ENCODE measurements around the gene SOS1. TPM values are rescaled to one million over a fixed set of nuclear protein-coding genes. Genes with fewer than 3 reads are reported as not detected.

SOS1 gene
- total RNA-seq, 1 experiment from 2014 or later: 16.2 TPM

DNA sequence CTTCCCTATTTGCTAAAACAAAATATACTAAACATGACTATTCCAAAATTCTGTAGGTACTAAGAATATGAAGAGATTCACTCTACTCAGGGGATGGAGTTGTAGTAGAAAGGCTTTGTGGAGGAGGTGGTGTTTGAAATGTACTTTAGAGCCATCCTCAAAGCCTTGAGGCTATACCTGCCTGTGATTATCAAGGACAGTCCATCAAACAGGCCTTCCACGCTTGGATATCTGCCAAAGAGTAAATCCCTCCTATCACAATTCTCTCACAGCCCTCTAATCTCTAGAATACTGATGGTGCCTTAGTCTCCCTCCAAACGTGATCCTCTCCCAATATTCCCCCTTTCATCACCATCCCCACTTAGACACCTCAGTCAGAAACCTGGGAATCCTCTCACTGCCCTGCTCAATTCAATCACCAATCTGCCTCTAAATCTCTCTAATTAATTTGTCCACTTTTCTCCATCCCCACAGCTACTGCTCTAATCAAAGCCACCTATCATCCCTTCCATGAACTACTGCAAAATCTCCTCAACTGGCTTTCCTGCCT lies 13.1 kb downstream of the SOS1 start:
- Histone ChIP-seq H3K27me3 (replicated peaks) (no peaks in the 10 kb centered on the region), H3K27ac (no peak overlapping the region), H3K36me3 (peaks cover 3% of the 10 kb centered on the region; the same call in 1 of the 2 replicates), H3K4me3 (no peak overlapping the region), H3K9me3 (replicated peaks) (no peaks in the 10 kb centered on the region), H3K4me1 (replicated peaks) (no peaks in the 10 kb centered on the region)
- DNase-seq (ENCODE audit: low read depth in 1 of 2, low spot score in 2 of 2): no peak

DNA sequence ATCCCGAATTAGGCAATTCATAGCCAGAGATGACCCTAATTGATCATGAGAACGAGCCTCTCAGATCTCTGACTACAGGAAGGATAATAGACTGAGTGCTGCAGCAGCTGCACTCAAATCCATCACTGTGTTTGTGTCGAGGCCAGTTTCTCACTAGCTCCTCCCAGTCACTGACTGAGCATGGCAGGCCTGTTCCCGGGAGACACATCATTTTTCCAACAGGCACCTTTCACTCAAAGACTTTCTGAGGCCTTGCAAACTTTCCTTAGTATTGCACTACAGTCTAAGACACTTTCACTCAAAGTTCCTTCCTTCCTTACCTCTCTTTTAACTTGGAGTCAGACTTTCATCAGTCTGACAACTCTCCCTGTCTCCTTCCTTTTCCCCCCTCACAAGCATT lies 13.7 kb downstream of the SOS1 start:
- no peaks in the 10 kb centered on the region for H3K9me3 ChIP-seq (replicated peaks)
- DNase-seq (ENCODE audit: low read depth in 1 of 2, low spot score in 2 of 2): no peak
- no peak overlapping the region for H3K27ac ChIP-seq
- no peaks in the 10 kb centered on the region for H3K27me3 ChIP-seq (replicated peaks)
- H3K4me3 ChIP-seq: no peak overlapping the region
- no peaks in the 10 kb centered on the region for H3K4me1 ChIP-seq (replicated peaks)
- H3K36me3 ChIP-seq: no peaks in the 10 kb centered on the region; the same call in 1 of the 2 replicates

GRCh38 chr2:39099870-39100728 lies 20.8 kb downstream of the SOS1 start:
- Histone ChIP-seq H3K36me3 (no peaks in the 10 kb centered on the region), H3K27me3 (replicated peaks) (no peaks in the 10 kb centered on the region), H3K4me3 (no peak overlapping the region), H3K27ac (no peak overlapping the region), H3K4me1 (replicated peaks) (peaks cover 6% of the 10 kb centered on the region; the same call in 1 of the 2 replicates), H3K9me3 (replicated peaks) (no peaks in the 10 kb centered on the region)
- no peak for DNase-seq (ENCODE audit: low read depth in 1 of 2, low spot score in 2 of 2)

DNA sequence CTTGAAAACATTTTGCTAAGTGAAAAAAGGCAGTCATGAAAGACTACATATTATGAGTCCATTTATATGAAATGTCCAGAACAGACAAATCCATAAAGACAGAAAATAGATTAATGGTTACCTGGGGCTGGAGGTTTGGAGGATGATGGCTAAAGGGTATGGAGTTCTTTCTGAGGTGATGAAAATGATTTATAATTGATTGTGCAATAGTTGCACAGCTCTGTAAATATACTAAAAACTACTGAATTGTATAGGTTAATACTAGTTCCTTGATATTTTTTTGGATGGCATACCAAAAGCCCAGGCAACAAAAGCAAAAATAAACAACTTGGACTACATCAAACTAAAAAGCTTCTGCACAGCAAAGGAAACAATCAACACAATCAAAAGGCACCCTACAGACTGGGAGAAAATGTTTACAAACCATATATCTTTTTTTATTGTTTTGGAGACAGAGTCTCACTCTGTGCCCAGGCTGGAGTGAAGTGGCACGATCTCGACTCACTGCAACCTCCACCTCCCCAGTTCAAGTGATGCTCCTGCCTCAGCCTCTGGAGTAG lies 21.5 kb downstream of the SOS1 start:
- no peak for DNase-seq (ENCODE audit: low read depth in 1 of 2, low spot score in 2 of 2)
- Histone ChIP-seq H3K4me3 (no peak overlapping the region), H3K9me3 (replicated peaks) (no peaks in the 10 kb centered on the region), H3K27me3 (replicated peaks) (no peaks in the 10 kb centered on the region), H3K4me1 (replicated peaks) (peaks cover 6% of the 10 kb centered on the region; the same call in 1 of the 2 replicates), H3K27ac (no peak overlapping the region), H3K36me3 (no peaks in the 10 kb centered on the region)

GRCh38 chr2:39095624-39096023 lies 25.2 kb downstream of the SOS1 start:
- Histone ChIP-seq H3K27ac (no peak overlapping the region), H3K4me1 (replicated peaks) (peaks cover 6% of the 10 kb centered on the region; the same call in 1 of the 2 replicates), H3K36me3 (no peaks in the 10 kb centered on the region), H3K9me3 (replicated peaks) (no peaks in the 10 kb centered on the region), H3K4me3 (no peak overlapping the region), H3K27me3 (replicated peaks) (no peaks in the 10 kb centered on the region)
- DNase-seq (ENCODE audit: low read depth in 1 of 2, low spot score in 2 of 2): no peak

GRCh38 chr2:39094717-39095363 lies 26.0 kb downstream of the SOS1 start:
- Histone ChIP-seq H3K27me3 (replicated peaks) (no peaks in the 10 kb centered on the region), H3K9me3 (replicated peaks) (no peaks in the 10 kb centered on the region), H3K27ac (no peak overlapping the region), H3K4me3 (no peak overlapping the region), H3K36me3 (no peaks in the 10 kb centered on the region), H3K4me1 (replicated peaks) (peaks cover 2% of the 10 kb centered on the region; the same call in 1 of the 2 replicates)
- DNase-seq (ENCODE audit: low read depth in 1 of 2, low spot score in 2 of 2): no peak

DNA sequence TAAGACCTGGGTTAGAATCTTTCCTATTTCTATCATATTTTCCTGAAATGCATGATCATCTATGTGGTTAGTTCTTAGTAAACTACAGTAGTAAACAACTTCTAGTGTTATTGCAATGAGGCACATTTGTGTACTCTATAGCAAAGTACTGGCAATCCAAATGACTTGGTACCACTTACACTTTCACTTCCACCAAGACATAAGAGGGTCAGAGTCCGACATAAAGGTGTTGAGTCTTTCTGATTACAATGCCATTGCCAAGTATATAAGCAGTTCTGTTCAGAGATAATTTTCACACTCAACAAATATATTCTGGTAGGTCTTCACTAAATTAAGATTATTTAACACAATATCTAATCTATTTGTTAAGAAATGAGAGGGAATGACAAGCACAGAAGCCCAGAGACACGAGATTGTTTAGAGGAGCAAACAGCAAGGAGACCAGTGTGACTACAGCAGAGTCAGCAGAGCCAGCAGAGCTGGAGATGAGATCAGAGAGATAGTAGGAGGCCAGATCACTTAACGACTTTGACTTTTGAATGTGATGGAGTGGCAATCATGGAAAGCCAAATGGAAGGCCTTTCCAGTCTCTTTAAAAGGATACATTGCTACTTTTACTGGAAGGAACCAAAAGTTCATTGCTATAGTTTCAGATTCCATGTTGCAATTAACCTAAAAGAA lies 27.5 kb downstream of the SOS1 start:
- H3K4me3 ChIP-seq: no peak overlapping the region
- no peaks in the 10 kb centered on the region for H3K27me3 ChIP-seq (replicated peaks)
- no peaks in the 10 kb centered on the region for H3K4me1 ChIP-seq (replicated peaks)
- H3K36me3 ChIP-seq: no peaks in the 10 kb centered on the region
- no peak for DNase-seq (ENCODE audit: low read depth in 1 of 2, low spot score in 2 of 2)
- H3K9me3 ChIP-seq (replicated peaks): no peaks in the 10 kb centered on the region
- no peak overlapping the region for H3K27ac ChIP-seq

DNA sequence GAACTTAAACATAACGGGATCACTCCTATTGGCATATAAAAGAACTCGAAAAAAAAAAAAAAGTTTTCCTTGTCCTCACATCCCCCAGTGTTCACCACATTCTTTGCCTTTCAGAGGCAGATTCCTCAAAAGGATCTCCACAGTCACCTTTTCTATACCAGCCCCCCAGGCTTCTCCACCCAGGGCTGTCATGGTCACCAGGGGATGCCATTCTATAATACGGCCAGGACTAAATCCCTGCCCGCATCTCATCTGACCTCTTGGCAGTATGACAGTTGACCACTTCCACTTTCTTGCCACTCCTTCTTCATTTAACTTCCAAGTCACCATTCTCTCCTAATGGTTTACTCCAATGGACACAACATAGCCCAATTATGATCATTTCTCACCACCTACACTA lies 29.3 kb downstream of the SOS1 start:
- Histone ChIP-seq H3K4me3 (no peak overlapping the region), H3K4me1 (replicated peaks) (no peaks in the 10 kb centered on the region), H3K9me3 (replicated peaks) (no peaks in the 10 kb centered on the region), H3K36me3 (no peaks in the 10 kb centered on the region), H3K27me3 (replicated peaks) (no peaks in the 10 kb centered on the region), H3K27ac (no peak overlapping the region)
- DNase-seq (ENCODE audit: low read depth in 1 of 2, low spot score in 2 of 2): no peak

DNA sequence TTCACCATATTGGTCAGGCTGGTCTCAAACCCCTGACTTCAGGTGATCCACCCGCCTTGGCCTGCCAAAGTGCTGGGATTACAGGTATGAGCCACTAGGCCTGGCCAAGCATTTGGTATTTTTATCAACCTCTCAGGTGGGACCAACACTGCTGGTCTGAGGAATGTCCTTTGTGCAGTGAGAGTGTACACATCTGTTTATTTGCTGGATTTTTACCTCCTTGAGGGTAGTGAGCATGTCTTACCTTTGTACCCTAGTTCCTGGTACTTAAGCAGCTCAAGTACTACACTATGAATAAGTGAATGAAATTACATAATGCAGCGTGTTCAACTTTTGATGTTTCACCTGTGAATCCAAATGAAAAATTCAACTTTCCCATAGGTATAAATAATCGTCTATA lies 29.8 kb downstream of the SOS1 start:
- H3K27ac ChIP-seq: no peak overlapping the region
- H3K27me3 ChIP-seq (replicated peaks): no peaks in the 10 kb centered on the region
- DNase-seq (ENCODE audit: low read depth in 1 of 2, low spot score in 2 of 2): no peak
- H3K9me3 ChIP-seq (replicated peaks): no peaks in the 10 kb centered on the region
- no peak overlapping the region for H3K4me3 ChIP-seq
- H3K4me1 ChIP-seq (replicated peaks): no peaks in the 10 kb centered on the region
- no peaks in the 10 kb centered on the region for H3K36me3 ChIP-seq

- no peaks in the 10 kb centered on the region for H3K27me3 ChIP-seq (replicated peaks)
- no peaks in the 10 kb centered on the region for H3K4me1 ChIP-seq (replicated peaks)
- no peak overlapping the region for H3K27ac ChIP-seq
- no peak for DNase-seq (ENCODE audit: low read depth in 1 of 2, low spot score in 2 of 2)
- no peaks in the 10 kb centered on the region for H3K9me3 ChIP-seq (replicated peaks)
- no peaks in the 10 kb centered on the region for H3K36me3 ChIP-seq
- no peak overlapping the region for H3K4me3 ChIP-seq
Measured at GRCh38 chr2:39080152-39080551, 40.7 kb downstream of the SOS1 start.

GRCh38 chr2:39069890-39070465 lies 50.9 kb downstream of the SOS1 start:
- no peaks in the 10 kb centered on the region; the same call in 1 of the 2 replicates for H3K36me3 ChIP-seq

DNA sequence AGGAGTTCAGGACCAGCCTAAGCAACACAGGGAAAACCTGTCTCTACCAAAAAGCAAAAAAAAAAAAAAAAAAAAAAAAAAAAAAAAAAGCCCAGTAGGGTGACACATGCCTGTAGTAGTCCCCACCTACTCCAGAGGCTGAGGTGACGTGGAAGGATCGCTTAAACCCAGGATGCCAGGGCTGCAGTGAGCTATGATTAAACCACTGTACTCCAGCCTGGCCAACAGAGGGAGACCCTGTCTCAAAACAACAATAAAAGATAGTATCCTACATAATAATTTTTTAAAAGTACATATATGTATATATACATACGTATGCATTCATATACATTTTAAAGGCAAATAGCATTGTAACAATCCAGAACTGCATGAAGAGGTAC lies 51.7 kb downstream of the SOS1 start:
- DNase-seq (ENCODE audit: low read depth in 1 of 2, low spot score in 2 of 2): no peak
- H3K9me3 ChIP-seq (replicated peaks): no peaks in the 10 kb centered on the region
- no peaks in the 10 kb centered on the region for H3K27me3 ChIP-seq (replicated peaks)
- H3K4me3 ChIP-seq: no peak overlapping the region
- no peaks in the 10 kb centered on the region; the same call in 1 of the 2 replicates for H3K36me3 ChIP-seq
- H3K27ac ChIP-seq: no peak overlapping the region
- H3K4me1 ChIP-seq (replicated peaks): no peaks in the 10 kb centered on the region

More at GRCh38 chr2:39069890-39070465, 50.9 kb downstream of the SOS1 start:
- H3K27ac ChIP-seq: no peak overlapping the region
- H3K4me3 ChIP-seq: no peak overlapping the region
- no peaks in the 10 kb centered on the region for H3K4me1 ChIP-seq (replicated peaks)
- no peaks in the 10 kb centered on the region for H3K9me3 ChIP-seq (replicated peaks)
- DNase-seq (ENCODE audit: low read depth in 1 of 2, low spot score in 2 of 2): no peak
- H3K27me3 ChIP-seq (replicated peaks): no peaks in the 10 kb centered on the region
